EL (cell line): ENCODE results near the gene MAP4K3.

Source experiments
- DNase-seq: peaks from one replicate; pipeline ENCODE4 v3.0.0-alpha.2; 2016

The MAP4K3 gene

DNA sequence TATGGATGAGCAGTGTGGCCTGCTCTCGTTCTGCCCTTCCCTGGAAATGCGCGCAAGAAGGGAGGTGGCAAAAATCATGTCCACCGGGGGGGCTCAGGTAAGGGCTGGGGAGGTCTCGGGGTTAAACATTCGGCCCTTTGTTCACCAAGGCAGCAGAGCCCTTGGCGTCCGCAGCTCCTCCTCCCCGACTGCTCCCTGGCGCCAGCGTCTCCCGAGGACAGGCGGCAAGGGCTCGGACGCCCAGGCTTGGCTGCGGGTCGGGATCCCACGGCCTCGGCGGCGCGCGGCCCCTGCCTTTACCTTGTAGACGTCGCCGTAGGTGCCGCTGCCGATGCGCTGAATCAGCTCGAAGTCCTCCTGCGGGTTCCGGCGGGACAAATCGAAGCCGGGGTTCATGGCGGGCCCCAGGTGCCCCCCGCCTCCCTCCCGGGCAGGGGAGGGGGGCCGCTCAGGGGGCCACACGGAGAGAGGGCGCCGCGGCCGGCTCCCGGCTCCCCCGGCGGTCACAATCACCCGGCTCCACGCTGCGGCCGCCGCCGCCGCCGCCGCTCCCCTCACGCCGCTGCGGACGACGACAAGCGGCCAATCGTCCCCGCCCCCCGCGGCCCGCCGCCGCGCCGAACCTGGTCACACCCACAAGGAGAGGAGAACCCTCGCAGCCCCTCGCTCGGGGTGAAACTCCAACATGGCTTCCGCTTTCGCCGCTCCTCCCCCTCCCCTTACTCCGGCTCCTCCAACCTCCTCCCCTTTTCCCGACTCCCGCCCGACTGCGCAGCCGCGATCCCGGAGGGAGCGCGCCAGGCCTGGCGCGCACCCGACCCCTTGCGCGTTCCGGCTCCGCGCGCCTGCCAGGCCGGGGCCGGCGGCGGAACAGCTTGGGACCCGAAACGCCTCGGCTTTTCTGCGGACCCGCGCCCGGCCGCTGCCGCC lies at the start of gene MAP4K3:
TSS of gene MAP4K3 (minus strand) at position 694 of the 930 bp plus-strand sequence. CDS start at position 396, 298 bp downstream.
- peak; percentile 96 for DNase-seq

DNA sequence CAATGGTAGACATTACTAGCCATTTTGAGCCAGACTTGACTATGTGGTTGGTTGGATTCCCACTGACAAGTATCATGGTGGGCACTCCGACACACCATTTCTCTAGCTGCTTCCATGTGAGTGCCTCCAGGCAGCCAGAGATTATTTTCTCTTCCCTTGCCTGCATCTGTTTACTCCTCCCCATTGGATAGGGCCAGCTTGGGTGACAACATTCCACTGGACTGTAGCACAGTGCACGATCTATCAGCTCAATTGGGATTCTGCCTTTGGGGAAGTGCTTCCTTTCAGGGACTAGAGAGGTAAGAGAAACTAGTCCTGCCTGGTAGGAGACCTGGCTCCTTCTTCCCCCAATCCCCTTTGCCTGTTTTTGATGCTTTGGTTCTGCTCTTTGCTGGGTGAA lies 49.0 kb upstream of the MAP4K3 start:
- peak; percentile 25 for DNase-seq

DNA sequence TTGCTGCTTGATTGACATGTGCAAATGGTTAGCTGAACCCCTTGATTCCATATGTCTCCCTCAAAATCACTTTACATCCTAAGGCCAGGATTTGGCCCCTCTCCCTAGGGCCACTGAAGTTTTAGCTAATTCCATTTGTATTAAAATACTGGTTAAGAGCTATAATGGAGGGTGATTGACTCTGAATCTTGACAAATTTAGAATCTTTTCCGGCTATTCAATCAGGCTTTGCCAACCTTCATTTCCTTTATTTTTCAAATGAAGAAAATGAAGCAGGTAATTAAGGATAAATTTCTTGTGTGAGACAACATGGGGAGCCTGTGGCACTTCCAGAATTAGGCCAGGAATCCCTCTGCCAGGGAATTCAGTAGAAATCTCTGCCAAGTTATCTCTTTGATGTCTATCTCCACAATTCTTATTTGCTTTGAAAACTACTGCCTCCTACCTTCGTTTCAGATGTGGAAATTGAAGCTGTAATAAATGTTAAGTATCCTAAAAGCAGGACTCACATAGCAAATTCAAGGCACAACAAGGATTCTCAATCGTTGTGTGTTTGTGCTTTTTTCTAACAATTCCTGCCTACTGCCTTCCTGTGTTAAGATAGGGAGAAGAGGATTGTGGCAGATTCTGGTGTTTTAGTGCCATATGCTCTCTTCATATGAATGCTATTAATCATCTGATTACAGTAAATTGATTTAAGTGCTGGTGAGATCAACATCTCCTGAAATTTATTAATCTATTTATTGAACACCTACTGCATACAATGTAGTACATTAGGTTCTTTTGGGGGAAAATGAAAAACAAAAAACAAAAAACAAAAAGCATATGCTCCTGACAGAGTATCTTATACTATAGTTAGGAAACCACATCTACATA lies 47.8 kb upstream of the MAP4K3 start:
- no peak for DNase-seq

DNA sequence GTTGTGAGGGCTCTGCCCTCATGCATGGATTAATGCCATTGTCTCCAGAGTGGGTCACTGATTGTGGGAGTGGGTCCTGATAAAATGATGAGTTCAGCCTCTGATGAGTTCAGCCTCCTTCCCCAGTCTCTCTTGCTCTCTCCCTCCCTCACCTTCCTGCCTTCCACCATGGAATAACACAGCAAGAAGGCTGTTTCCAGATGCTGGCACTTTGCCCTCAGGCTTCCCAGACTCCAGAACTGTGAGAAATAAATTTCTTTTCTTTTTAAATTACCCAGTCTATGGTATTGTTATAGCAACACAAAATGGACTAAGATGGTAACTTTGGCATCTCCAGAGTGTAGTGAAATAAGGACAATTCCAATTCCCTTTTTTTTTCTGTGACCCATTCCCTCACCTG lies 47.1 kb upstream of the MAP4K3 start:
- DNase-seq = no peak

DNA sequence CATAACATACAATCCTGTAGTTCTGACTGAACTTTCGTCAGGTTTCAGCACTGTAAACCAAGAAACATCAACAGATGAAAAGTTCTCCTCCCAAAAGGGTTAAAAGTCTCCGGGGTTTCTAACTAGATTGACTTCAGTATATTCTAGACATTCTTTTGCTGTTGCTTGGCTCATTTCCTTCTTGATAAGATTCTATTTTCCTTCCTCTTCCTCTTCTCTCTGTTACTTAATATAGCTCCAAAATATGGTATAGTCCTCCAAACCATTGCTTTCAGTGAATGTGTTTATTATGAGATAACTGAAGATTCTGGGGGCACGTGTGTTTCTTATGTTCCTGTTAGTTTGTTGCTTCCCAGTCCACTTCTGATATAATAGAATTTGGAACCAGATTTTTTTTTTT lies 46.4 kb upstream of the MAP4K3 start:
- DNase-seq = no peak

DNA sequence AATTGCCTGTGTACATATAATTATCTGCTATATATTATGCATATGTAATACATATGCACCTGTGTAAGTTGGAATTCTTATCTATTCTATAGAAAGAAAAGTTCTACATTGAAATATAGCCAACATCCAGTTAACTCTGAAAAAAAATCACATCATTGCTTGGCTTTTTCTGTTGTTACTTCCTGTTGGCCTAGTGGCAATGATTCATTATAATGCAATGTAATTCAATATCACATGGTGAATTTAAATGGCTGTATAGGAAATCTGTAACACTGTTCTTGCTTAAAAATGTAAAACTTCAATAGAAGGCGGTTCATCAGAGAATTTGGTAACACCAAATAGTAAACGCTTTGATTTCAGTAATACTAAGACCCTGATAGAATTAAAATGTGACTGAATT lies 44.5 kb upstream of the MAP4K3 start:
- DNase-seq = peak; percentile 69

DNA sequence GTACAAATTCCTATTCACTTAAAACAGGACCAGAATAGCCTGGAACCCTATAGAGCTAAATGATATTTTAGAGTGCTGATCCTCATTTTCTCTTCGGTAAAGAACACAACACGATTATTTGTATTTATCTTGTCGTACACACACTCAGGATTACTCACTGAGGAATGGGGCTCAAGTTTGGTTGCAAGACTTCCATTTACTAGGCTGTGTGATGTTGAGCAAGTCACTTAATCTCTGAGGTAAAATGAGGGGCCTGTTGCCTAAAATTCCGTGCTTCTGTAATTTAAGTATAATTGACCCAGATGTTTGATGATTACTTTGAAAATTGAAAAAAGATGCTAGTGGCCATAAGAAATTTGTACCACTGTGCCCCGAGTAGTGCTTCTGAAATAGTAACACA lies 42.6 kb upstream of the MAP4K3 start:
- DNase-seq = no peak

DNA sequence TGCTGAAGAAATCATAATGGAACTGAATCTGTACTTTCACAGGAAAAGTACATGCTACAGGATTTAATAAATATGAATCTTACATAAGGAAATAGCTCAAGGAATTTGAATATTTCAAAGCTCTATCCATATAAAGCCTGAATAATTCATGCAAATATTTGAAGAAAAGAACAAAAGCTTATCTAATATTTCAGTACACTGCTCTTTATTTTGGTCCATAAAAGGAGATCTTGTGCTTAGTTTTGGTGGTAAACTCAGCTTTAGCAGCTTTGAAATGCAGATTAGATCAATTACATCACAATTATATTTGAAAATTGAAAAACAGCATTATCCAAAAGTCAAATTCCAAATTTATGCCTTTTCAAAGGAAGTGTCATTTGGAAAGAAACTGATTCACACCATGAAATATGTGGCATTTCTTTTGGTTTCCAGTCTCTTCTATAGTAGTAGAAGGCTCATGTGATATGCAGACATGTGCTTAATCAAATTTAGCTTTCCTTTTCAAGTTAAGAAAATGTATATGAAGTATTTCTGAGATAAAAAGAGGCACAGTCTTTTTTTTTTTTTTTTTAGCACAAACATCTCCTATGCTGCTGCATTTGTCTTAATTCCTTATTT lies 42.1 kb upstream of the MAP4K3 start:
- no peak for DNase-seq

DNA sequence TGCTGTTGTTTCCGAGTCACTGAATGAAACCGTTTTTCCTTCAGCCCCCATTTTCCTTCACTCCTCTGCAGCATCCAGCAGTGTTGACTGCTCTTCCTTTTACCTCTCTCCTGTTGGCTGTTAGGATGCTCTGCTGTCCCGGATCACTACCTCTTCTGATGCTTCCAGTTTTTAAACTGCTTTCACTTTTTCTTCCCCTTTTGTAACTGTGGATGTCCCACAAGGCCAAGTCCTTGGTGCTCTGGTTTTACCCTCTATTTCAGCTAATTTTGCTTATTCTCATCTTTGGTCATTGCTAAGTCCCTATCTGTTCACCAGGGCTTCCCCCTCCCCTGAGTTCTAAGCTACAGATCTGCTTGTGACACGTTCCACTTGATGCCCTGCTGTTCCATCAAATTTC lies 39.4 kb upstream of the MAP4K3 start:
- DNase-seq = no peak

DNA sequence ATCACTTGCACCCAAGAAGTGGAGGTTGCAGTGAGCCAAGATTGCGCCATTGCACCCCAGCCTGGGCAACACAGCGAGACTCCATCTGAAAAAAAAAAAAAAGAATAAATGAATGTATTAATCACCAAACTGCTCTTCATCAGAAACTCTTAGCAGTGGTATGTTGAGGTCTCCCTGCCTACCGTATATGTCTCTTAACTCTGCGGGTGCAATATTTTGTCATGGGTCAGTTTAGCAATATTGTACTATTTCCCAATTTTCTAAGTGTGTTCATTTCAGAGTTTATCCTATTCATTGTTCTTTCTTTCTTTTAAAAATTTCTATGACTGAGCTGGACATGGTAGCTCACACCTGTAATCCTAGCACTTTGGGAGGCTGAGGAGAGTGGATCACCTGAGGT lies 37.9 kb upstream of the MAP4K3 start:
- no peak for DNase-seq

DNA sequence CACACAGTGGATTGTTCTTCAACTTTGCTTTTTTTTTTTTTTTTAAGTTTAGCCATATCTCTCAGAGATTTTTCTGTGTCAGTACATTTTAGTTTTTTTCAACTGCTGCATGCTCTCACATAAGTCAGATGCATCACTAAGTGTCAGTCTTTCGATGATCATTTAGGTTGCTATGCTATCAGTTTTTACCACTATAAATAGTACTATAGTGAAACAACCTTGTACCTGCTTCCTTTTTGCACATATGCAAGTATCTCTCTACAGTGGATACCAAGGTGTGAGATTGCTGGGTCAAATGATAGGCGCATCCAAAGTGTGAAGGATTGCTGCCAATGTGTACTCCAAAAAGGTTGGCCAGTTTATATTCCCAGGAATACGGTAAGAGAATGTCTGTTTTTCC lies 33.5 kb upstream of the MAP4K3 start:
- DNase-seq = no peak

DNA sequence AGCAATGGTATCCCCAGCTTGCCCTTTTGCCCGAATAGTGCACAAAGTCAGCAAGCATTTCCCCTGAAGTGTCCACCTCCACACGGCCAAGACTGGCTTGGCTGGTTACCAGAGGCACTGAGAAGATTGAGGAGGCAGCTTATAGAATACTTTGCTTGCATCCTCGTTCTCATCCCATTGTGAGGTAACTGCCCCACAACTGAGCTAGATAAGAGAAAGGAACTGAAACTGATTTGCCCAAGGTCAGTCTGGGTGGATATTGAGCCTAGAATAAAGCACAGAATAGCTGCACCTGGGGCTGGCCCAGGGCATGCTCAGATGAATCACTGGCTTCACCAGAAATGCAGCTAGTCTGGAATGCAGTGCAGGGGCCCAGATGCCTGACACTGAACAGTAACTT lies 32.7 kb upstream of the MAP4K3 start:
- DNase-seq = peak; percentile 72

DNA sequence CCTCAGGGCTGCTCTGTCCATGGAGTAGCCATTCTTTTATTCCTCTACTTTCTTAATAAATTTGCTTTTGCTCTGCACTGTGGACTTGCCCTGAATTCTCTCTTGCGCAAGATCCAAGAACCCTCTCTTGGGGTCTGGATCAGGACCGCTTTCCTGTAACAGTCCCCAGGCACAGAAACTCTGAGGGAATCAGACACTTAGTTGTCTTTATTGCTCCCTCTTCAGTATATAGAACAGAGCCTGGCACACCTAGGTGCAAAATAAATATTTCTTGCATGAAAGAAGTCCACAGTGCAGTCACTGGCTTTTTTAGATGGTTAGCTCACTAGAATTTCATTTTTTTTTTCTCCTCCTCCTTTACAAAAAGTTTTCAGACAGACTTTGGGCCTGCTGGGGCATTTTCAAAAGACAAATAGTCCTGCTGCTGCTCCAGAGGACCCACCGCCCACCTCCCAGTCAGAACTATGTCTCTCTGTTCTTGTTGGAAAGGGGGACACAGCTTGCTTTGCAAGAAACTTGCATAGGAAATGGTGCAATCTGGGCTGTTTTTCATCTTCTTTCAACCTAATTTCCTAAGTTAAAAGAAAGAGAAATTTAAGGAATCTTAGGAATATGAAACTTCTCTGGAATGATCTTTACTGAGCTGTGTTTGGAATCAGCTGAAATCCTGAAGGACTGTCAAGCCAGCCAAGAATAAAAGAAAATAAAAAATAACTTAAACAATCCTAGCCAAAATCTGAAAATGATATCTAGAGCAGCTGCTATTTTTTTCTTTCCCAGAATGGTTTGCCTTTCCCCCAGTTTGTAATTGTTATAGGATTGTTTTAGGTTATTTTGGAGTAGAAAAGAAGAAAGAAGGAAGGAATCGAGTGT lies 31.7 kb upstream of the MAP4K3 start:
- peak; percentile 28 for DNase-seq

DNA sequence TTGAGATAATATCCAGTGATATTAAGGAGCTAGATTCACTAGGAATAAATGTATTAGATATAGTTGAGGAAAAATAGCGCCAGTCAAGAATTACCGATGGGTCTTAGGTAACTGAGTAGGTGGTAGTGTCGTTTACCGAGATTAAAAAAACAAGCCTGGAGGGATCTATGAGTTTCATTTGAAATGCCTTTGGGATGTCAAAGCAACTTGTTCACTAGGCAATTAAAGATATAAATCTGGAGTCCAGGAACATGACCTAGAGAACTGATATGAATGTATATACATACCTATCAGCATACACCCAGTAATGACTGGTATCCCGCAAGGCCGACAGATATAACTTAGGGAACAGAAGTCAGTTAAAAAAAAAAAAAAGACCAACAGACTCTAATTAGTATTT lies 29.2 kb upstream of the MAP4K3 start:
- no peak for DNase-seq

DNA sequence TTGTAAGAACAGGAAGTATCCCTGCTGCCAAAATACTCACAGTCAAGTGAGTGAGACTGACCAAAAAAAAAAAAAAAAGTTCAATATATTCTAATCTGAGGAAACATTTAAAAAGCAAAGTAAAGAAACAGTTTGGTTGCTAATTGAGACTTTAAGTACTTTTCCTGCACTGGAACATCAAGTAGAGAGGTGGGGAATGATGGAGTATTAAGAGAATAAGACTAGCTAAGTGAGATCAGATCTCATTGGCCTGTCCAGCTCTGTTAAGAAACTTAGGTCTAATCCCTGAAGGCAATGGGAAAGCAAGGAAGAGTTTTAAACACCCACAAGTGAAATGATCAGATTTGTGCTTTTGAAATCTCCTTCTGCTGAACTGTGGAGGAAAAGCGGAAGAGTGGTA lies 27.8 kb upstream of the MAP4K3 start:
- no peak for DNase-seq

DNA sequence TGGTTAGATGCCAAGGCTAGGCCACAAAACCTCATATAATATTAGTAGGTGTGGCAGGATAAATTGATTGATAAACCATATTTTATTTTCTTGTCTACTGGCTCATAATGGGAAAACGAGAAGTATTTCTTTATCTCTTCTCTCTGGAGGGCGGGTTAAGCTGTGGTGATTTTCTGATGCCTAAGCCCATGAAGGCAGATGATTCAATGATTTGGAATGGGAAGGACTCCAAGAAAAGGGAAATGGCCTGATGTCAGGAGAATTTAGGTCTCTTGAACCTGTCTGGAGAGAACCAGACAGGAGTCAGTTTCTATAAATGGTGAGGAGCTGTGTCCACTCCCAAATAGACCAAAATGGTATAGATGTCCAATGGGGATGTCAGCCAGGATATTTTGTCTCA lies 18.7 kb upstream of the MAP4K3 start:
- peak; percentile 72 for DNase-seq

DNA sequence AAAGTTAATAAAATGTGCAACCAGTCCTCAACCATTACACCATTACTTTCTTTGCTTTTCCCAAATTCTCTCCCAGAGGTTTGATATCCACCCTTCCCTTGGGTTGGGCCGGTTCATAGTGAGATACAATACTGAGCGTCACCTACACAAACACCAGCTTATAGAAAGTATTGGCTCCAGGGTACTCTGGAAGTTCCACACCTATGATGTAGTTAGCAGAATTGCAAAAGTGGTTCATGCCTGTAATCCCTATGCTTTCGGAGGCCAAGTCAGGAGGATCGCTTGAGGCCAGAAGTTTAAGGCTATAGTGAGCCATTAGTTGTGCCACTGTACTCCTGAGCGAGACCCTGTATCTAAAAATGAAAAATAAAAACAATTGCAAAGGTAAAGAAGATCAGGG lies 15.3 kb upstream of the MAP4K3 start:
- DNase-seq = no peak

DNA sequence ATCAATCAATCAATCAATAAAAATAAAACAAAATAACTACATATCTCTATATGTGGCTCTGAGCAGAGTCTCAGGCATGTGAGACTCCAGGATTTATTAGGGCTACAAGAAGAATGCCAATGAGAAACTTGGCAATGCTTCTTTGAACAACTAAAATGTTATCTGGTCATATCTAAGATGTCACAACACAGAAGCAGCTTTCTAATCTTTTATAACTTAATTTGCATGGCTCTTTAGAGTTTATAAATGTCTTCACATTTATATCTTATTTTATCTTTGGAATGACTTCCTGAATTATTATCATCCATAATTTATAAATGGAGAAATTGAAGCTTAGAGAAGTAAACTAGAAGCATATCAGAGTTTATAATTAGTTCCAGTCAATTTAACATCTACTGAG lies 14.9 kb upstream of the MAP4K3 start:
- DNase-seq = no peak

DNA sequence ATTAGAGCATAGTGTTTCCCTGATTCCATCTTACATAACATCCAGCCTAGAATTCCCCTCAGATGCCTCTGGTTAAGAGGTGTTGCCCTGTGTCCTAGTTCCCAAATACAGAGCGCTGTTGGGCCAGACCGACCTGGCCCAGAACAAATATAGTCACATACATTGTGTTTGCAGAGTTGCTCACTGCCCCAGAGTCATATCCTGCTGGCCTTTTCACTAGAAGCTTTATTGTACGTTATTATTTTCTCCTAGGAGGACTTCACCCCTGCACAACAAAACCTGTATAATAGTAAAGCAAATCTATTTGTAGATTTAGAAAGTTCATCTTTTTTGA lies 11.1 kb upstream of the MAP4K3 start:
- no peak for DNase-seq

DNA sequence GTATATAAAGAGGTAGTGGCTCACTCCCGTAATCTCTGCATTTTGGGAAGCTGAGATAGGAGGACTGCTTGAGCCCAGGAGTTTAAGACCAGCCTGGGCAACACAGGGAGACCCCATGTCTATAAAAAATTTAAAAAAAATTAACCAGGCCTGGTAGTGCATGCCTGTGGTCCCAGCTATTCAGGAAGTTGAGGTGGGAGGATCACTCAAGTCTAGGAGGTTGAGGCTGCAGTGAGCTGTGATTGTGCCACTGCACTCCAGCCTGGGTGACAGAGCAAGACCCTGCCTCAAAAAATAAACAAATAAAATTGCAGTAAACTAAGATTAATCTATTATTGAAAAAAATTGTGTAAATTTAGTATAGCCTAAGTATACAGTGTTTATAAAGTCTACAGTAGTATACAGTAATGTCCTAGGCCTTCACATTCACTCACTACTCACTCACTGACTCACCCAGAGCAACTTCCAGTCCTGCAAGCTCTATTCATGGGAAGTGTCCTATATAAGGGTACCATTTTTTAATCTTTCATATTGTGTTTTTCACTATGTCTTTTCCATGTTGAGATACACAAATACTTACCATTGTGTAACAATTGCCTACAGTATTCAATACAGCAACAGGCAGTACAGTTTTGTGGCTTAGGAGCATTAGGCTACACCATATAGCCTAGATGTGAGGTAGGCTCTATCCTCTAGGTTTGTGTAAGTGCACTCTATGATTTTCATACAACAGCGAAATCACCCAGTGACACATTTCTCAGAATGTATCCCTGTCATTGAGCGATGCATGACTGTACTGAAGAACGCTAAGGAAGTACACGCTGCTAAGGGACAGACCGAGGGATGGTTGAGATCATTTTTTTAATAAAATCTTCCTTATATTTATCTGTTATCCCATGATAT lies 10.4 kb upstream of the MAP4K3 start:
- no peak for DNase-seq

DNA sequence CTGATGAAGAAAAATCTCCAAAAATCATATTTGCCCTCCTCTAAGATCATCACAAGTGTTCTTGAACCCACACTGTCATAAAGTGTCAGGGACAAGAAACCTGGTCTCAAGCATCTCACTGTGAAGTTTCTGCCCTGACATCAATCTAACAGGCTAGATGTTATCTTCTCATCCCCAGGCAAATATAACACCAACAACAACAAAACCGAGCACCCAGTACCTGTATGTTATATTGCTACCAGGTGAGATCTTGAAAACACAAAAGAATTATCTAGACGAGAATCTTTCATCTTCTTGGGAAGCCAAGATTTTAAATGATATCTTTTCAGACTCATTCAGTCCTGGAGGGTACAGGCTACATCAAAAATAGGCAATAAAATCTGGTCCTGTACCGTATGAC lies 8.8 kb upstream of the MAP4K3 start:
- DNase-seq = no peak

DNA sequence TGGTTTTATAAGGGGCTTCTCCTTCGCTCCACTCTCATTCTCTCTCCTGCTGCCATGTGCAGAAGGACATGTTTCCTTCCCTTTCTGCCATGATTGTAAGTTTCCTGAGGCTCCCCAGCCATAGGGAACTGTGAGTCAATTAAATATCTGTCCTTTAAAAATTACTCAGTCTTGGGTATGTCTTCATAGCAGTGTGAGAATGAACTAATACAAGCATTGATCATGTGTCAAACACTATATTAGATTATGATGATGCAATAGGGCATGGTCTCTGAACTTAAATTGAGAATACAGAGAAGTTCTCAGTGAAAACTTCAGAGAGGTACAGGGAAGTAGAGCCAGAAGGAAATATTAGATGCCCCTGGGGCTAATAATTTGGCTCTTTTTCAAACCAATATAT lies 5.9 kb upstream of the MAP4K3 start:
- no peak for DNase-seq
